NOMO-1 treated with dmso at 0.1 percent for 144 hours (cell line): ENCODE measurements around the gene EML4.

Experiments
- DNase-seq: peaks from one replicate; lab custom pipeline; 2025; ENCODE audit not compliant: unreplicated experiment; lab: John Stamatoyannopoulos, UW

EML4 gene

GRCh38 chr2:42218712-42219111 lies 49.6 kb downstream of the EML4 start:
- no peak for DNase-seq

- no peak for DNase-seq
Measured at GRCh38 chr2:42219160-42219559, 50.0 kb downstream of the EML4 start.

- no peak for DNase-seq
Measured at GRCh38 chr2:42220566-42220965, 51.4 kb downstream of the EML4 start.

GRCh38 chr2:42223067-42223854 lies 54.1 kb downstream of the EML4 start:
- DNase-seq = no peak

GRCh38 chr2:42223855-42224268 lies 54.7 kb downstream of the EML4 start:
- no peak for DNase-seq

- no peak for DNase-seq
Measured at GRCh38 chr2:42224422-42225067, 55.4 kb downstream of the EML4 start.

- DNase-seq = no peak
Measured at GRCh38 chr2:42225573-42225972, 56.4 kb downstream of the EML4 start.

GRCh38 chr2:42227491-42227890 lies 58.3 kb downstream of the EML4 start:
- DNase-seq = no peak

- no peak for DNase-seq
Measured at GRCh38 chr2:42228101-42228500, 58.9 kb downstream of the EML4 start.

- DNase-seq = no peak
Measured at GRCh38 chr2:42229949-42230348, 60.8 kb downstream of the EML4 start.

GRCh38 chr2:42230891-42231290 lies 61.7 kb downstream of the EML4 start:
- no peak for DNase-seq

- no peak for DNase-seq
Measured at GRCh38 chr2:42232024-42232423, 62.9 kb downstream of the EML4 start.

- DNase-seq = no peak
Measured at GRCh38 chr2:42233976-42234441, 64.9 kb downstream of the EML4 start.

GRCh38 chr2:42236911-42237310 lies 67.8 kb downstream of the EML4 start:
- no peak for DNase-seq

- DNase-seq = no peak
Measured at GRCh38 chr2:42238644-42239288, 69.6 kb downstream of the EML4 start.

GRCh38 chr2:42239289-42239661 lies 70.1 kb downstream of the EML4 start:
- DNase-seq = no peak

- no peak for DNase-seq
Measured at GRCh38 chr2:42239811-42240210, 70.7 kb downstream of the EML4 start.

- DNase-seq = no peak
Measured at GRCh38 chr2:42241517-42241916, 72.4 kb downstream of the EML4 start.

GRCh38 chr2:42243297-42243696 lies 74.1 kb downstream of the EML4 start:
- DNase-seq = no peak

GRCh38 chr2:42244520-42244919 lies 75.4 kb downstream of the EML4 start:
- no peak for DNase-seq

- DNase-seq = no peak
Measured at GRCh38 chr2:42245396-42245795, 76.2 kb downstream of the EML4 start.

GRCh38 chr2:42246562-42246961 lies 77.4 kb downstream of the EML4 start:
- no peak for DNase-seq
